Measurements from ENCODE around the gene COL18A1.
A peak's percentile ranks its signal among the peaks of the same experiment; 100 is the strongest.

COL18A1 gene

DNA sequence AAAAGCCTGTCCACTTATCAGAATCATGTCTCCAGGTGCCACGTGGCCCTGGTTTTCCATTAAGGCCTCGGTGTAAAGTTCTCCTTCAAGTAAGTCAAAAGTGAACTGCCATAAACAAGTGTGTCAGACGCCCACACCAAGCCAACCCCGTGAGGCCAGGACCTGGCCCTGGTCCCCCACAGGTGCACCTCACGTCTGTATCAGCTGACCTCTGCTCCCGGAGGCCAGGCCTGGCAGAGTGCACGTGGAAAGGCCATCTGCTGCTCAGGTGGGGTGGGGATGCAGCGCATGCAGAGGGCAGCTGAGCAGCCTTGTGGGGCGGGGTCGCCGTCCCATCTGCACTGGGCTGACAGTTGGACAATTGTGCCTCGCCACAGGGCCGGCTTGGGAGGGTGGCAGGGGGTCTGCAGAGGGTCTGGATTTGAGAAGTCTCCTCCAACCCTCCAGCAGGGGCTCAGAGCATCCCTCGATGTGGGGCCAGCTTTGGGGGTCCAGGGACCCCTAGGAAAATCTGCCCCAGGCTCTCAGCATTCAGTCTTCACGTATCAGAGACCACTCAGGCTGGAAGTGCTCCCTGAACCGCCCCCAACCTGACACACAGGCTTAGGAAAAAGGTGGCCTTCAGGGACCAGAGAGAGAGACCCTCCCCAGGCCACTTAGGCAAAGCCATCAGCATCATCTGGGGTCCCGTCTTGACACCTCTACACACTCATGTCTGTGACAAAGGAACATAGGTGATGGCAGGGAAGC lies 134.3 kb downstream of the COL18A1 start:
- H3K4me3 ChIP-seq (ENCODE audit: low read depth, low read length): no peak overlapping the region
- POLR2A ChIA-PET: no interaction called here
- DNase-seq (ENCODE audit: low read depth, low spot score): no peak
- CTCF ChIA-PET: no interaction called here
- TF ChIP-seq, protein P1, sequence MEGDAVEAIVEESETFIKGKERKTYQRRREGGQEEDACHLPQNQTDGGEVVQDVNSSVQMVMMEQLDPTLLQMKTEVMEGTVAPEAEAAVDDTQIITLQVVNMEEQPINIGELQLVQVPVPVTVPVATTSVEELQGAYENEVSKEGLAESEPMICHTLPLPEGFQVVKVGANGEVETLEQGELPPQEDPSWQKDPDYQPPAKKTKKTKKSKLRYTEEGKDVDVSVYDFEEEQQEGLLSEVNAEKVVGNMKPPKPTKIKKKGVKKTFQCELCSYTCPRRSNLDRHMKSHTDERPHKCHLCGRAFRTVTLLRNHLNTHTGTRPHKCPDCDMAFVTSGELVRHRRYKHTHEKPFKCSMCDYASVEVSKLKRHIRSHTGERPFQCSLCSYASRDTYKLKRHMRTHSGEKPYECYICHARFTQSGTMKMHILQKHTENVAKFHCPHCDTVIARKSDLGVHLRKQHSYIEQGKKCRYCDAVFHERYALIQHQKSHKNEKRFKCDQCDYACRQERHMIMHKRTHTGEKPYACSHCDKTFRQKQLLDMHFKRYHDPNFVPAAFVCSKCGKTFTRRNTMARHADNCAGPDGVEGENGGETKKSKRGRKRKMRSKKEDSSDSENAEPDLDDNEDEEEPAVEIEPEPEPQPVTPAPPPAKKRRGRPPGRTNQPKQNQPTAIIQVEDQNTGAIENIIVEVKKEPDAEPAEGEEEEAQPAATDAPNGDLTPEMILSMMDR (IDR thresholded peaks at IDR 0.05; ENCODE audit: insufficient read depth, low read length, missing control alignments): no peak

DNA sequence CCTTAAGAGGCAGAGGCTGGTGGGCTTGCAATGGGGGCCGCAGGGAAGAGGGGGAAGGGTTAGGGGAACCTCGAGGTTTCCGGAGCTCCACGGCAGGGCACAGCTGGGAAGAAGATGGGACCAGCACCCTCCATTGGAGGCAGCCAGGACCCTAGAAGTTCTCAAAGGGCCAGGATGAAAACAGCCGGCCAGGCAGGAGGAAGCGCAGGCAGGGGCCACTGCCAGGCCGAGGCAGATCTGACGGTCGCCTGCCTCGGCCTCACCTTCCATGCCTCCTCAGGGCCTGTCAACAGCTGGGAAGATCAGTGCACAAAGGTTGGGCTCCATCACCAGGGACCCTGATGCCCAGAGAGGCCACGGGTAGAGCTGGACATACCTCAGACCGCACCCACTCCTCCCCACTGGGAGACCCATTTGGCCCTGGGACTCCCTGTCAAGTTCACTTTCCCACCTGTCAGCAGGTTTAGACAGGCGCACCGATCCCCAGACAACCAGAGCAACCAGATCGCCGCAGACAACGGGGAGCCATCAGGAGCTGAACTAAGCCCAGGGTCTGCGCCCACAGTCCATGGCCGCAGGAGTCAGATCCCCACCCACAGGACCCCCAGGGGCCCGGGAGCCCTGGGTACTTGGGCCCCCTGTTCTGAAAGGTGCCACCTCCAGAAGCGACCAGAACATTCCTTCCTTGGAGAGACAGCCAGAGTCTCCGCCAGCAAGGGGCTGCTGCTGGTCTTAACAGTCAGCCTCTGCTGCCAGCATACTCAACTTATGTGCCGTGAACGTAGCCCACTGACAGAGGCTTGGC lies 135.0 kb downstream of the COL18A1 start:
- ChIA-PET POLR2A (no interaction called here), CTCF (no interaction called here)
- TF ChIP-seq, protein P1 (IDR thresholded peaks at IDR 0.05; ENCODE audit: insufficient read depth, low read length, missing control alignments): no peak
- no peak for DNase-seq (ENCODE audit: low read depth, low spot score)
- H3K4me3 ChIP-seq (ENCODE audit: low read depth, low read length): no peak overlapping the region

DNA sequence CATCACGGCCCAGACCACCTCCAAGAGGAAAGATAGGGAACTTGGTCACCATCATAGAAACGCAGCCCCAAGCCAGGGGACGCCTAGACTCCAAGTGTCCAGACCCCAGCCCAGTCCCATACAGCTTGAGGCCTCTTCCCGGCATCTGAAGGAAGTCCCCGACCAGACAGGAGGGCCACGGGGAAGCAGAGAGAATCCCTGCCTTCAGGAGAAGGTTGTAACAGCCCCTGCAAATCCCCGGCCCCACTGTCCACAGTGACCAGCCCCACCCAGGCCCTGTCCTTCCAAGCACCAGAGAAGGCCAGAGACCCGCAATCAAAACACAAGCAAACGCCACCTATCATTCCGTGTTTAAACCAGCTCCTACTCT lies 135.6 kb downstream of the COL18A1 start:
- no peak for DNase-seq (ENCODE audit: low read depth, low spot score)
- POLR2A ChIA-PET: no interaction called here
- no peak overlapping the region for H3K4me3 ChIP-seq (ENCODE audit: low read depth, low read length)
- TF ChIP-seq, protein P1 (IDR thresholded peaks at IDR 0.05; ENCODE audit: insufficient read depth, low read length, missing control alignments): no peak
- CTCF ChIA-PET: no interaction called here

DNA sequence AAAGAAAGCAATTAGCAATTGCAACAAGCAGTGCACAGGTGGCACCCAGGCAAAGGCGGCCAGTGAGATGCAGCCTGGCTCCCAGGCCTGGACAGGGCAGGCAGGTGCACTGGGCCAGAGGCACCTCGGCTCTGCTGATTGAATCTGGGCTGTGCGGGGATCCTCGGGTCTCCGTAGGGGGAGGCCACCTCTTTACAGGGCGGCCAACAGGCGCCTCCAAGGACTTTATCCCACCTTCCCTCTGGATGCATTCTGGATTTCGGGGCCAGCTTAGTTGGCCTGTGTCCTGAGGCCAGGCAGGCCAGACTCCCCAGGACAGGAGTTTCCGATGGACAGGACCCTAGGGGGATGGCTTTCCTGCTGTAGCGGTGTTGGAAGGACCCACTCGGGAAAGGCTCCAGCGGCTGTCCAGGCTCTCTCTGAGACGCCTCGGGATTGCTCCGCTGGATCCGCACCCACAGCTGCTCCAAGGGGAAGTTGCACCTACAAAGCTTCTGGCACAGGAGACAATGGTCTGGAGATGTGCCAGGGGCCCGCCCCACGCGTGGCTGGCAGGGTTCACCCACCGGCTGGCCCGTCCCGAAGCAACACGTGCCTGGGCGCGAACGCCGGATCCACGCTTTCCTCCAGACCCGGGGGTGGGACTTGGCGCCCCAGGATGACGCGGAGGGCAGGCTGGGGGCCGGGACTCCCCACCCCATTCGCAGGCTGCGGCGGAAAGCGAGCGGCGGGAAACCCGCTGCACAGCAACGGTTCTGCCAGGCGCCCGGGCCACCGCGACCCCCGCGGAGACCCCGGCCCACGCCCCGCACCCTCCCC lies 136.5 kb downstream of the COL18A1 start:
- TF ChIP-seq, protein P1 (IDR thresholded peaks at IDR 0.05; ENCODE audit: insufficient read depth, low read length, missing control alignments): no peak
- CTCF ChIA-PET: interaction anchor here (0.9 kb wide), 1 partner anchor 278 kb away, joined by 3 read pairs; no protein-coding TSS in a partner anchor
- POLR2A ChIA-PET: no interaction called here
- DNase-seq (ENCODE audit: low read depth, low spot score): no peak
- H3K4me3 ChIP-seq (ENCODE audit: low read depth, low read length): peak overlapping the region; percentile 61

DNA sequence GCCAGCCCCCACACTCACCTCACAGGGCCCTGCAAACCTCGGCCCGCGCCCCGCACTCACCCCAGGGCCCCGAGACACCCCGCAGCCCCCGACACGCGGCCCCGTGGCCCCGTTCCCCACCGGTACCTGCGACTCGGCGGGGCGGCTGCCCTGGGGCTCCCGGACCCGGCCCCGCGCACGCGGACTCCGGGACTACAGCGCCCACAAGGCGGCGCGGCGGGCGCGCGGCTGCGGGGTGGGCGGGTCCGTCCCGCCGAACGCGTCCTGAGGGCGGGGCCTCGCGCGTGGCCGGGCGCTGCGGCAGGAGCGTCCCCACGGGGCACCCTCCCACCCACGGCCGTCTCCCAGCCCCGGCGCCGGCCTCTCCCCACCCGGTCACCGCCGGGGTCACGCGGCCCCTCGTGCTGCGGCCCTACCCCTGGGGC lies 137.3 kb downstream of the COL18A1 start, which contains the start of gene SLC19A1:
Gene SLC19A1, minus strand, starts transcription at position 199 of the 425 bp plus-strand sequence. CDS start 4,481 bp downstream, outside the sequence.
- no peak for DNase-seq (ENCODE audit: low read depth, low spot score)
- ChIA-PET CTCF (interaction anchor here (1.4 kb wide), 1 partner anchor 406 kb away, joined by 3 read pairs; no protein-coding TSS in a partner anchor), POLR2A (no interaction called here)
- TF ChIP-seq, protein P1 (IDR thresholded peaks at IDR 0.05; ENCODE audit: insufficient read depth, low read length, missing control alignments): peak; percentile 46
- peak within 1 kb of the TSS; percentile 61 for H3K4me3 ChIP-seq (ENCODE audit: low read depth, low read length)

Measured in AG04449 (cell line).